ENCODE data around the gene CLASRP.

Gene CLASRP

DNA sequence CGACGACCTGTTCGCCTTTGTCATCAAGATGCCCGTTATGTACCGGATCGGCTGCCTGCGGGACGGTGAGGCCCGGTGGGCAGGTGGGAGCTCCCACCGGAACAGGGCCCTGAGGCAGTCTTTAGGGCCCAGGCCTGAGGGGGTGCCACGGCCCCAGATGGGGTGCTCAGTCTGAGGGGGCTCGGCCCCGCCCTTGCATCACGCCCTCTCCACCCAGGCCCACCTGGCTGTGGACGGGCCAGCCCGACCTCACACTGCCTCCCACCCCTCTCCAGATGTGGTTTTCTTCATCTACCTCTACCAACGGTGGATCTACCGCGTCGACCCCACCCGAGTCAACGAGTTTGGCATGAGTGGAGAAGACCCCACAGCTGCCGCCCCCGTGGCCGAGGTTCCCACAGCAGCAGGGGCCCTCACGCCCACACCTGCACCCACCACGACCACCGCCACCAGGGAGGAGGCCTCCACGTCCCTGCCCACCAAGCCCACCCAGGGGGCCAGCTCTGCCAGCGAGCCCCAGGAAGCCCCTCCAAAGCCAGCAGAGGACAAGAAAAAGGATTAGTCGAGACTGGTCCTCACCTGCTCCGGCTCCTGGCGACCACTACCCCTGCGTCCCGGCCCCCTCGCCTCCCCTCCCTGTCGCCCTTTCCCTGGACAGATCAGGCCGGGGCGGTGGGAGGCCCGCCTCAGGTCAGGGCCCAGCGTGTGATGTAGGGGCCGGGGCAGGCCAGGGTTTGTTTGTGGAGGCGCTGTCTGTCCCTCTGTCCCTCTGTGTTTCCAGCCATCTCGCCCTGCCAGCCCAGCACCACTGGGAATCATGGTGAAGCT is 46.3 kb upstream of the CLASRP start:
- H3K9me3 ChIP-seq (ENCODE audit: insufficient read depth, low read depth, low read length) = no peaks in the 10 kb centered on the region
- H3K4me1 ChIP-seq (ENCODE audit: insufficient read depth, low read length, poor library complexity, severe bottlenecking) = no peaks in the 10 kb centered on the region
- peaks cover 40% of the 10 kb centered on the region; the same call in 1 of the 2 replicates for H3K36me3 ChIP-seq (ENCODE audit: insufficient read depth, low read length)
- no peak overlapping the region for H2AFZ ChIP-seq (ENCODE audit: low read length)
- H4K20me1 ChIP-seq (ENCODE audit: insufficient read depth, low read length, poor library complexity, severe bottlenecking) = no peaks in the 10 kb centered on the region
- H3K9ac ChIP-seq (ENCODE audit: low read depth, low read length, poor library complexity, severe bottlenecking) = no peak overlapping the region
- H3K9me2 ChIP-seq (replicated peaks; ENCODE audit: low read depth, low read length) = no peaks in the 10 kb centered on the region
- no peak overlapping the region for H3K4me2 ChIP-seq (ENCODE audit: low read depth, low read length, poor library complexity, severe bottlenecking)
- no peaks in the 10 kb centered on the region for H3K27me3 ChIP-seq (ENCODE audit: insufficient read depth, low read length, poor library complexity, severe bottlenecking)
- TF ChIP-seq, protein P1, sequence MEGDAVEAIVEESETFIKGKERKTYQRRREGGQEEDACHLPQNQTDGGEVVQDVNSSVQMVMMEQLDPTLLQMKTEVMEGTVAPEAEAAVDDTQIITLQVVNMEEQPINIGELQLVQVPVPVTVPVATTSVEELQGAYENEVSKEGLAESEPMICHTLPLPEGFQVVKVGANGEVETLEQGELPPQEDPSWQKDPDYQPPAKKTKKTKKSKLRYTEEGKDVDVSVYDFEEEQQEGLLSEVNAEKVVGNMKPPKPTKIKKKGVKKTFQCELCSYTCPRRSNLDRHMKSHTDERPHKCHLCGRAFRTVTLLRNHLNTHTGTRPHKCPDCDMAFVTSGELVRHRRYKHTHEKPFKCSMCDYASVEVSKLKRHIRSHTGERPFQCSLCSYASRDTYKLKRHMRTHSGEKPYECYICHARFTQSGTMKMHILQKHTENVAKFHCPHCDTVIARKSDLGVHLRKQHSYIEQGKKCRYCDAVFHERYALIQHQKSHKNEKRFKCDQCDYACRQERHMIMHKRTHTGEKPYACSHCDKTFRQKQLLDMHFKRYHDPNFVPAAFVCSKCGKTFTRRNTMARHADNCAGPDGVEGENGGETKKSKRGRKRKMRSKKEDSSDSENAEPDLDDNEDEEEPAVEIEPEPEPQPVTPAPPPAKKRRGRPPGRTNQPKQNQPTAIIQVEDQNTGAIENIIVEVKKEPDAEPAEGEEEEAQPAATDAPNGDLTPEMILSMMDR (conservative IDR thresholded peaks at IDR 0.05; ENCODE audit: low read length) = no peak
- no peak for TF ChIP-seq EZH2phosphoT487 (IDR thresholded peaks at IDR 0.05; ENCODE audit: borderline replicate concordance)
- no peaks in the 10 kb centered on the region for H3K79me2 ChIP-seq (ENCODE audit: insufficient read depth, low read length)
- no peaks in the 10 kb centered on the region for H3F3A ChIP-seq (ENCODE audit: low read depth)
- H3K4me3 ChIP-seq (ENCODE audit: low read length, poor library complexity, severe bottlenecking) = no peak overlapping the region

DNA sequence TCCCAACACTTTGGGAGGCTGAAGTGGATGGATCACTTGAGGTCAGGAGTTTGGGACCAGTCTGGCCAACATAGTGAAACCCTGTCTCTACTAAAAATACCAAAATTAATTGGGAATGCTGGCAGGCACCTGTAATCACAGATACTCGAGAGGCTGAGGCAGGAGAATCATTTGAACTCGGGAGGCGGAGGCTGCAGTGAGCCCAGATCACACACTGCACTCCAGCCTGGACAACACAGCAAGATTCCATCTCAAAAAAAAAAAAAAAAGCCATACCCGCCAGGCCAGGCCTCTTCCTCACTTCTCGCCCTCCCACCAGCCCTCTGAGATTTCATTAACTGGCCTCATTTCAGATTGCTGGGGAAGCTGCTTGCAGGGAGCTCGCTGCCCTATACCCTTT is 45.3 kb upstream of the CLASRP start:
- Histone ChIP-seq H3K4me1 (ENCODE audit: insufficient read depth, low read length, poor library complexity, severe bottlenecking) (no peaks in the 10 kb centered on the region), H3K9me2 (replicated peaks; ENCODE audit: low read depth, low read length) (no peaks in the 10 kb centered on the region), H3F3A (ENCODE audit: low read depth) (no peaks in the 10 kb centered on the region), H3K4me2 (ENCODE audit: low read depth, low read length, poor library complexity, severe bottlenecking) (no peak overlapping the region), H4K20me1 (ENCODE audit: insufficient read depth, low read length, poor library complexity, severe bottlenecking) (no peaks in the 10 kb centered on the region), H3K9ac (ENCODE audit: low read depth, low read length, poor library complexity, severe bottlenecking) (no peak overlapping the region), H3K9me3 (ENCODE audit: insufficient read depth, low read depth, low read length) (no peaks in the 10 kb centered on the region), H3K79me2 (ENCODE audit: insufficient read depth, low read length) (no peaks in the 10 kb centered on the region), H2AFZ (ENCODE audit: low read length) (no peak overlapping the region), H3K36me3 (ENCODE audit: insufficient read depth, low read length) (peaks cover 32% of the 10 kb centered on the region; the same call in 1 of the 2 replicates), H3K27me3 (ENCODE audit: insufficient read depth, low read length, poor library complexity, severe bottlenecking) (no peaks in the 10 kb centered on the region), H3K4me3 (ENCODE audit: low read length, poor library complexity, severe bottlenecking) (no peak overlapping the region)
- no peak for TF ChIP-seq EZH2phosphoT487 (IDR thresholded peaks at IDR 0.05; ENCODE audit: borderline replicate concordance)

DNA sequence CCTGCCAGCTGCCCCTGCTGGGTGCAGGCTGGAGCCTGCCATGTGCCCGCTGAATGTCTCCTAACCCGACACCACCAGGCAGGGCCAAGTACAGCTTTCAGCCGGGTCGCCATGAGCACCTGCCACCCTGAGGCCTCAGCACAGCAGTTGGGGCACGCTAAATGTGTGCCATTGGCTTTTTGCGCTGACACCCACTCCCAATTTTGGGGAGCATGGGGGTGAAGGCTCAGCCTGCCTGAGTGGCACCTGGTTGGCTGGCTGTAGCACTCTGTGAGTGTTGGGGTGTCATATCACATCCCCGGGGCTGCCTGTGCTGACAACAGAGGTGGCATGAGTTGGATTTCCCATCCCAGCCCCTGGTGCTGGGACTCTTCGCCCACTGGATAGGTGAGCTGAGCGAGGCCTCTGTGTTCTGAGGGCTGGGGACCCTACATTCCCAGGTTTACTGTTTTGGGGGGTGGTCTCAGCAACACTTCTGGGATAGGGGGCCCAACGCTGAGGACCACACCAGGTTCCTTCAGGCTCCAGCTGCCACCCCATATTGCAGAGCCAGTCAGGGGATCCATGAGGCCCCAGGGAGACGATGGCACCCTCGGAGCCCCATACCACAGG is 44.8 kb upstream of the CLASRP start:
- Histone ChIP-seq H3K27me3 (ENCODE audit: insufficient read depth, low read length, poor library complexity, severe bottlenecking) (no peaks in the 10 kb centered on the region), H3K9me3 (ENCODE audit: insufficient read depth, low read depth, low read length) (no peaks in the 10 kb centered on the region), H3F3A (ENCODE audit: low read depth) (no peaks in the 10 kb centered on the region), H3K4me1 (ENCODE audit: insufficient read depth, low read length, poor library complexity, severe bottlenecking) (no peaks in the 10 kb centered on the region), H3K4me3 (ENCODE audit: low read length, poor library complexity, severe bottlenecking) (no peak overlapping the region), H3K36me3 (ENCODE audit: insufficient read depth, low read length) (peaks cover 27% of the 10 kb centered on the region; the same call in 1 of the 2 replicates), H4K20me1 (ENCODE audit: insufficient read depth, low read length, poor library complexity, severe bottlenecking) (no peaks in the 10 kb centered on the region), H3K9ac (ENCODE audit: low read depth, low read length, poor library complexity, severe bottlenecking) (no peak overlapping the region), H3K4me2 (ENCODE audit: low read depth, low read length, poor library complexity, severe bottlenecking) (no peak overlapping the region), H3K79me2 (ENCODE audit: insufficient read depth, low read length) (no peaks in the 10 kb centered on the region), H2AFZ (ENCODE audit: low read length) (no peak overlapping the region), H3K9me2 (replicated peaks; ENCODE audit: low read depth, low read length) (no peaks in the 10 kb centered on the region)
- TF ChIP-seq EZH2phosphoT487 (IDR thresholded peaks at IDR 0.05; ENCODE audit: borderline replicate concordance) = no peak
- TF ChIP-seq, protein P1 (conservative IDR thresholded peaks at IDR 0.05; ENCODE audit: low read length) = no peak
